Vagina (tissue), 2 donors: Measurements from ENCODE around the gene UNKL. TPM values are rescaled to one million over a fixed set of nuclear protein-coding genes. Genes with fewer than 3 reads are reported as not detected.

Source experiments
- DNase-seq, 2 donors: peaks; one replicate each; pipeline ENCODE4 v3.0.0-alpha.2; 2017; ENCODE audit errors: extremely low spot score in 2 of 2
- H3K27ac ChIP-seq: fragments of 200-600 bp; sonication (generic); one replicate; pipeline ENCODE4 v1.5.1; 2019
- H3K27me3 ChIP-seq: fragments of 200-600 bp; sonication (generic); one replicate; pipeline ENCODE4 v1.5.1; 2019
- H3K36me3 ChIP-seq, 2 donors: fragments of 200-600 bp; sonication (generic); one replicate each; pipeline ENCODE4 v1.5.1; 2017 to 2019
- H3K4me1 ChIP-seq: fragments of 200-600 bp; sonication (generic); one replicate; pipeline ENCODE4 v1.5.1; 2019
- H3K4me3 ChIP-seq, 2 donors: fragments of 200-600 bp; sonication (generic); 1 replicate in 1 of 2; 2 replicates in 1 of 2; pipeline ENCODE4 v1.5.1; 2016 to 2019
- H3K9me3 ChIP-seq: fragments of 200-600 bp; sonication (generic); one replicate; pipeline ENCODE4 v1.5.1; 2019
- POLR2A ChIP-seq, 2 donors: fragments of 450-650 bp; IDR thresholded peaks; one replicate each; pipeline ENCODE4 v1.6.1; 2017; ENCODE audit warnings: antibody characterized with exemption in 2 of 2, mild to moderate bottlenecking in 2 of 2, moderate library complexity in 2 of 2
- POLR2AphosphoS5 ChIP-seq, 2 donors: sonication (generic); formaldehyde crosslinking; IDR thresholded peaks; one replicate each; pipeline ENCODE4 v1.9.0; 2017; ENCODE audit warnings: antibody characterized with exemption in 2 of 2, mild to moderate bottlenecking in 2 of 2, low read depth in 1 of 2; ENCODE audit not compliant: insufficient read depth in 1 of 2
- intact Hi-C: fragments of 100-400 bp; cut with DNase I; formaldehyde crosslinking; loops from one replicate; pipeline ENCODE4 v1.15.1; 2023
- total RNA-seq: library from RNA; depleted of rRNA; stranded (reverse); fragments of >200 nt; gene quantifications from one replicate; pipeline ENCODE4 v1.2.3, GENCODE V29; 2016
- TF ChIP-seq, protein P1 (sequence below), 3 experiments: fragments of 450-650 bp in 2 of 3; fragments of 200-600 bp in 1 of 3; sonication (generic) in 1 of 3; IDR thresholded peaks; one replicate each; pipeline ENCODE4 v1.5.1; 2017 to 2019; ENCODE audit warnings: antibody characterized with exemption in 3 of 3, mild to moderate bottlenecking in 2 of 3, moderate library complexity in 2 of 3

UNKL gene
- total RNA-seq, 1 donor from 2014 or later: 32.9 TPM

DNA sequence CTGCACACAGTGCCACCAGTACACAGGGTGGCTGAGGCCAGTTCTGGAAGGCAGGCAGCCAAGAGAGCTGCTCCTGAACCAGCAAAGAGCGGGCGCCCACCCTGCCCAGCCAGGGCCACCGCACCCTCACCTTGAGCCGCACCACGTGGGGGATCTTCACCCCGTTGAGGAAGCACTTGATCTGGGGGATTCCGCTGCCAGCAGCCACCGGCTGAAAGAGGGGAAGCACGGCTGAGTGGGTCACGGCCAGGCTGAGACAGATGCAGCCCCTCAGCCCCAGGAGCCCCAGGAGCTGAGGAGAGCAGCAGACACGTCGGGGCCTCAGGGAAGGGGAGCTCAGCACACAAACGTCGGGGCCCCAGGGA, 44.5 kb upstream of the UNKL start:
- peaks cover 0 to 53% of the 10 kb centered on the region in 2 donors for H3K36me3 ChIP-seq
- no peaks in the 10 kb centered on the region for H3K27me3 ChIP-seq
- H3K4me1 ChIP-seq: no peaks in the 10 kb centered on the region
- no peak for DNase-seq
- intact Hi-C loops: no loop called here
- TF ChIP-seq, protein P1, sequence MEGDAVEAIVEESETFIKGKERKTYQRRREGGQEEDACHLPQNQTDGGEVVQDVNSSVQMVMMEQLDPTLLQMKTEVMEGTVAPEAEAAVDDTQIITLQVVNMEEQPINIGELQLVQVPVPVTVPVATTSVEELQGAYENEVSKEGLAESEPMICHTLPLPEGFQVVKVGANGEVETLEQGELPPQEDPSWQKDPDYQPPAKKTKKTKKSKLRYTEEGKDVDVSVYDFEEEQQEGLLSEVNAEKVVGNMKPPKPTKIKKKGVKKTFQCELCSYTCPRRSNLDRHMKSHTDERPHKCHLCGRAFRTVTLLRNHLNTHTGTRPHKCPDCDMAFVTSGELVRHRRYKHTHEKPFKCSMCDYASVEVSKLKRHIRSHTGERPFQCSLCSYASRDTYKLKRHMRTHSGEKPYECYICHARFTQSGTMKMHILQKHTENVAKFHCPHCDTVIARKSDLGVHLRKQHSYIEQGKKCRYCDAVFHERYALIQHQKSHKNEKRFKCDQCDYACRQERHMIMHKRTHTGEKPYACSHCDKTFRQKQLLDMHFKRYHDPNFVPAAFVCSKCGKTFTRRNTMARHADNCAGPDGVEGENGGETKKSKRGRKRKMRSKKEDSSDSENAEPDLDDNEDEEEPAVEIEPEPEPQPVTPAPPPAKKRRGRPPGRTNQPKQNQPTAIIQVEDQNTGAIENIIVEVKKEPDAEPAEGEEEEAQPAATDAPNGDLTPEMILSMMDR (IDR thresholded peaks at IDR 0.05): no peak
- no peak for TF ChIP-seq POLR2A (IDR thresholded peaks at IDR 0.05)
- no peak for TF ChIP-seq POLR2AphosphoS5 (IDR thresholded peaks at IDR 0.05; ENCODE audit: insufficient read depth in 1 of 2, low read depth in 1 of 2)
- H3K9me3 ChIP-seq: no peaks in the 10 kb centered on the region
- H3K27ac ChIP-seq: no peak overlapping the region
- H3K4me3 ChIP-seq: no peak overlapping the region

DNA sequence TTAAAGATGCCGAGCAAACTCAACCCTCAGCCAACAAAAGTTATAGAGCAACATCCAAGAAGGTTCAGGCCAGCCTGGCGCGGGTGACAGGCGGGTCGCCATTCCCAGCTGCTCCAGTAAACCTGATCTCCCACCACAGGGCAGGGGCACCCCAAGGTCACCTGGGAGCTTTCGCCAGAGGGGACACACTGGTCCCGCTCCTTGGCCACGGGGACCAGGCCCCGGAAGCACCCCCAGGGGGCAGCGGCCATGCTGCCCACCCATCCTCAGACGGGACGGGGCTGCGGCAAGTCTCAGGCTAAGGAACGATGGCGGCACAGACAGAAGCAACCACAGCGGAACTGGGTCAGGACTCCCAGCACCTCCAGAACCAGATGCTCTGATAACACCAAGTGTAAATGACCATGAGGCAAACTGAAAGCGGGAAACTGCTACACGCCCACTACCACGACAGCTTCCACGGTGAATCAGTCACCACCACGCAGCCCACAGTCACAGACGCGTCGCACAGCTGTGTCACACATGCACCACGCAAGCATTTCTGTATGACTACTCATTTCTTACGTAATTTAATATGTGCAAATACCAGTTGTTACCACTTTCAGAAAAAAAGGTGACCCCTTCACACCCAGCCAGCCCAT, 44.0 kb upstream of the UNKL start:
- Histone ChIP-seq H3K9me3 (no peaks in the 10 kb centered on the region), H3K4me1 (no peaks in the 10 kb centered on the region), H3K4me3 (no peak overlapping the region), H3K27ac (no peak overlapping the region), H3K27me3 (no peaks in the 10 kb centered on the region), H3K36me3 (peaks cover 0 to 58% of the 10 kb centered on the region in 2 donors)
- intact Hi-C loops: no loop called here
- DNase-seq: no peak
- TF ChIP-seq, protein P1 (IDR thresholded peaks at IDR 0.05): no peak
- TF ChIP-seq POLR2A (IDR thresholded peaks at IDR 0.05) (no peak), POLR2AphosphoS5 (IDR thresholded peaks at IDR 0.05; ENCODE audit: insufficient read depth in 1 of 2, low read depth in 1 of 2) (no peak)

DNA sequence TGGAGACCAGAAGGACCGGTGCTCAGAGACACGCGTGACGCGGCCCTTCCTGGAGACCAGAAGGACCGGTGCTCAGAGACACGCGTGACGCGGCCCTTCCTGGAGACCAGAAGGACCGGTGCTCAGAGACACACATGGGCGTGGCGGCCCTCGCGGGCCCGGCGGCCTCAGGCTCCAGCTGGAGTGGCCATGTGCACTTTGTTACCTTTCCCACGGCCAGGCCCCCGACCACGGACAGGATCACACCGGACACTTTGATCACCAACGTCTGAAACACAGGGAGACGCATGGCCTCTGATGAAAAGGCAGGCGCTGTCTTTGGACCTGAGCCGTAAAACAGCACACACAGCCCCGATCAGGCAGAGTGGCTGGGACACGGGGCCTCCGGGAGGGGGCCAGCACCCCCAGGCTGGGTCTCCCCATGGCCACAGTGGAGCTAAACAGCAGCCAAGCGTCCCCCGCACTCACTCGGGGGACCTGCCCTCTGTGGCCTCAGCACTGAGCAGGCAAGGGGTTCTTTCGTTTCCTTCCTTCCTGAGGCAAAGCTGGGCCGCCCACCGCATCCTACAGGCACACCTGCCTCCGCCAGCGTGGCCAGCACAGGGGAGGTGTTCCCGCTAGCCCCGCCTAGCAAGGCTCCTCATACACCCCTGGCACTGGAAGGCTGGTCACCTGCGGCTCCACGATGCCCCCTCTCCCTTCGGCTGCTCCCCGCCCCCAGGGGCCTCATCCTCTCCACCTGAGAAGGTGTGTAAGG, 43.2 kb upstream of the UNKL start:
- Histone ChIP-seq H3K27ac (no peak overlapping the region), H3K36me3 (peaks cover 0 to 65% of the 10 kb centered on the region in 2 donors), H3K4me3 (no peak overlapping the region), H3K9me3 (no peaks in the 10 kb centered on the region), H3K4me1 (no peaks in the 10 kb centered on the region), H3K27me3 (no peaks in the 10 kb centered on the region)
- intact Hi-C loops: no loop called here
- TF ChIP-seq POLR2AphosphoS5 (IDR thresholded peaks at IDR 0.05; ENCODE audit: insufficient read depth in 1 of 2, low read depth in 1 of 2) (no peak), POLR2A (IDR thresholded peaks at IDR 0.05) (no peak)
- TF ChIP-seq, protein P1 (IDR thresholded peaks at IDR 0.05): no peak
- no peak for DNase-seq

DNA sequence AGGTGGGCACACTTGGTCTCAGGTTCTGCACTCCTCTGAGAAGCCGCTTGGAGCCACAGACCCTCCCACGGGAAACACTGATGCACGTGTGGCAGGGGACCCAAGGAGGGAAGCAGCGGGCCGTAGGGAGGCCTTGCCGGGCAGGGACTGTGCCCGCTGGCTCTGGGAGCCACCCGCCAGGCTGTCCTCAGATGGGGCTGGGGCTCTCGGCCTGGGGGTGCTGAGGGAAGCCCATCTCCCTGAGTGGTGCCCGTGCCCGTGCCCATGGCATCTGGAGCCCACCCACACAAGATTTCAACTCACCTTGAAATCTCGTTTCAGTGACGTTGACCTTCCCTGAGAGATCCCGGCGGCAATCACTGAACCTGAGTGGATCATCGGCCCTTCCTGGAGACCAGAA, 42.4 kb upstream of the UNKL start:
- peaks cover 0 to 73% of the 10 kb centered on the region in 2 donors for H3K36me3 ChIP-seq
- H3K4me1 ChIP-seq: no peaks in the 10 kb centered on the region
- H3K27ac ChIP-seq: no peak overlapping the region
- no peak overlapping the region for H3K4me3 ChIP-seq
- intact Hi-C loops: no loop called here
- no peaks in the 10 kb centered on the region for H3K9me3 ChIP-seq
- no peaks in the 10 kb centered on the region for H3K27me3 ChIP-seq
- no peak for DNase-seq
- TF ChIP-seq, protein P1 (IDR thresholded peaks at IDR 0.05): no peak
- no peak for TF ChIP-seq POLR2A (IDR thresholded peaks at IDR 0.05)
- no peak for TF ChIP-seq POLR2AphosphoS5 (IDR thresholded peaks at IDR 0.05; ENCODE audit: insufficient read depth in 1 of 2, low read depth in 1 of 2)
